ENCODE measurements around the gene IQCE. TPM values are rescaled to one million over a fixed set of nuclear protein-coding genes. Genes with fewer than 3 reads are reported as not detected.

Gene IQCE
- total RNA-seq, 1 donor from 2014 or later: 11.1 TPM

DNA sequence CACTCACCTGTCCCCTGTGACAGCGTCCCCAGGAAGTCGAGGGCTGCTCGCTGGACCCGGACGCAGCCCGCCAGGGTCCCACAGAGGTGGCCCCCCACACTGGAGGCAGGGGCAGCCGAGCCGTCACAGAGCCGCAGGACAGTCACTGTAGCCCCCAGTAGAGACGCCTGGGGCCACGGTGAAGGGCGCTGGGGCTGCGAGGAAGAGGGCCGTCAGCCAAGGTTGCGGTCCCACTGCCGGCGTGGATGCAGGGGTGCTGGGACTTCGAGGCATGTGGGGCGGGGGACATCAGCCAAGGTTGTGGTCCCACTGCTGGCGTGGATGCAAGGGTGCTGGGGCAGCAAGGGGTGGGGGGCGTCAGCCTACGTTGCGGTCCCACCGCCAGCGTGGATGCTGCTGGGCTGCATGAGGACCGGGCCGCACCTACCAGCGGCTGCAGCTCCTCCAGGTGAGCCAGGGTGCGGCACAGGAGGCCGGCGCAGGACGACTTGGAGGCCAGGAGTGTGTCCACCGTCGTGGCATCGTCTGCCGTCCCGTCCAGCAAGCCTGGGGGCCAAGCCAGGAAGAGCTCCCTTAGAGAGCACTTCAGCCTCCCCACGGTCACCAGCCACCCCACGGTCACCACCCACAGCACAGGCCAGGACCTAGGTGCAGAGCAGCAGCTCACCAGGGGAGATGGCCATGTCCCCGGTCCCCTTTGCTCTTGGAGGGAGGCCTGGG, 17.3 kb upstream of the IQCE start:
- Mint-ChIP-seq H3K27me3 (ENCODE audit: insufficient read depth) (no peaks in the 10 kb centered on the region), H3K4me3 (no peak overlapping the region), H3K27ac (no peak overlapping the region)

DNA sequence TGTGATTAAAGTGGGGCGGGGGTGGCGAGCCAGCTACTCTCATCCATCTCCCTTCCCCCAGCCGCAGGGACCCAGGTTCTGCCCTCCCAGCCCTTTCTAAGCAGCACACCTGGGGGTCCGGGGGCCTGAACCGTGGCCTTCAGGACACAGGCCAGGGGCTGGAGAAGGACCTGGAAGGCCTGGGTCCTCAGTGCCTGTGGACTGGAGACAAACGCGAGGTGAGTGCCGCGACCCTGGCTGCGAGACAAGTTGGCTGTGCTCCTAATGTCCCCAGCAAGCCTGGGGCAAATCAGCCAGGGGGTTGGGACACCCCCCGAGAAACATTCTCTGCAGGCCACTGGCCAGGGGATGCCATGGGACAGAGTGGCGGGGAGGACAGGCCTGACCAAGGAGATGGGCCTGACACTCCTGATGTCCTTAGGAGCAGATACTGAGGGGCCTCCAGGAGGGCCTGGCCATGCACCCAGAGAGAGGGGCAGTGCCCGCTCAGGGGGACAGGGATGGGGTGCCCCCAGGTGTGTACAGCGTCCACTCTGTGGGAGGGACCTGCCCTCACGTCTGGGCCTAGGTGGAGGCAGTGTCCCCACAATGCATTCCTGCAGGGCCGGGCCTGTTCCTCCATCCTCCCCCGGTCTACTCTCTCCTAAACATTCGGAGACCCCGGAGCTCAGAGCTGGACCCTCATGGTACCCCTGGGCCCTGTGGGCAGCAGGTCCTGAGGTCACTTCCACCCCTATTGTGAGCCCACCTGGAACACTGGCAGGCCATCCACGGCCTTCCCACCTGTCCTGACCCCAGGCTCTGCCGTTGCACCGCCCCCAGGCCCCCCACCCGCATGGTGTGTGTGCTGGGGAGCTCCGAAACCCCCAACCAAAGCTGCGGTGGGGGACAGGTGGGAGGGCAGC, 16.5 kb upstream of the IQCE start:
- no peaks in the 10 kb centered on the region for H3K27me3 Mint-ChIP-seq (ENCODE audit: insufficient read depth)
- no peak overlapping the region for H3K27ac Mint-ChIP-seq
- H3K4me1 Mint-ChIP-seq (ENCODE audit: low read depth): no peaks in the 10 kb centered on the region
- peaks cover 7% of the 10 kb centered on the region for H3K36me3 Mint-ChIP-seq (ENCODE audit: low read depth)
- H3K9me3 Mint-ChIP-seq: no peaks in the 10 kb centered on the region
- H3K4me3 Mint-ChIP-seq: no peak overlapping the region
- intact Hi-C loops (cut with micrococcal nuclease): loop anchor here (1.0 kb wide), 1 partner anchor 44 kb away; no protein-coding TSS in a partner anchor
- no peak for DNase-seq (ENCODE audit: low spot score)

More for the DNA sequence above, 17.3 kb upstream of the IQCE start:
- H3K9me3 Mint-ChIP-seq: no peaks in the 10 kb centered on the region
- intact Hi-C loops (cut with micrococcal nuclease): loop anchor here (1.0 kb wide), 1 partner anchor 43 kb away; no protein-coding TSS in a partner anchor
- H3K4me1 Mint-ChIP-seq (ENCODE audit: low read depth): no peaks in the 10 kb centered on the region
- H3K36me3 Mint-ChIP-seq (ENCODE audit: low read depth): peaks cover 3% of the 10 kb centered on the region
- no peak for DNase-seq (ENCODE audit: low spot score)

DNA sequence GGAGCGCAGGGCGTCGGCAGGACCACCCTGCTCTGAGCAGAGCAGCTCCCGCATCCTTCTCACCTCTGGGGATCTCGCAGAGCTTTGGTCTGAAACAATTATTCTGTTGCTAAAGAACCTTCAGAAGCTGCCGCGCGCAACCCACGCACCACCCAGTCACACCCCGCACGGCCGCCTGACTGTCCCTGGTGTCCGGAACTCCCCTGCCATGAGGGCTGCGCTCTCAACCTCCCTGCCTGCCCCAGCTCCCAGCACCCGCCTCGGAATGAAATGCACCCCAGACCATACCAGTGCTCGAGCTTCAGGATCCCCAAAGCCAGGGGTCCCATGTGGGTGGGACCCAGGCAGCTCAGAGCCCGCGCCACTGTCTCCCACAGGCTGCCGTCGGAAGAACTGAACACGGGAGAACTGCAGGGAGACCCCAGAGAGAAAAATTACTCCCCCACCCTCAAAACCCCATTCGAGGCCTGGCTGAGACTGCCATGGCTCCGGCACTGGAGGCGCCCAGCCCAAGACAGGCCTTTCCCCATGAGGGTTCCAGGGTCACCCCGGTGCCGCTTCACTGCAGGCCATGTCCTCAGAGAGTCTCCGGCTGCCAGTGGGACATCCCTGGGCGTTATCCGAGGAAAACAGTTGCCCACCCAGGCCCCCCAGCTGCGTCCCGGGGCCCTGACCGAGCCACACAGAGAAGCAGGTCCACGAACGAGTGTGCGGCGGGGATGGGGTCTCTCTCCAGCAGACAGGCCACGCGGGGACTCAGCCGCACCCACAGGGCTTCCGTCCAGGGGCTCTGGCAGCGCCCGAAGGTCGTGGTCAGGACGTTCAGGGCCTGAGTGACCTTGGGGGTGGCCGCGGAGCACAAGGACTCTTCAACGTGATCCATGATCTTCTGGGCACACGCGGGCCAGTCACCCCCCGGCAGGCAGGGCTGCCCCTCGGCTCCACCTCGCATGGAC, 15.6 kb upstream of the IQCE start:
- Mint-ChIP-seq H3K4me1 (ENCODE audit: low read depth) (no peaks in the 10 kb centered on the region), H3K36me3 (ENCODE audit: low read depth) (peaks cover 9% of the 10 kb centered on the region), H3K4me3 (no peak overlapping the region), H3K27ac (no peak overlapping the region), H3K9me3 (no peaks in the 10 kb centered on the region), H3K27me3 (ENCODE audit: insufficient read depth) (no peaks in the 10 kb centered on the region)
- no peak for DNase-seq (ENCODE audit: low spot score)
- intact Hi-C loops (cut with micrococcal nuclease): loop anchor here (1.0 kb wide), 1 partner anchor 45 kb away; no protein-coding TSS in a partner anchor

DNA sequence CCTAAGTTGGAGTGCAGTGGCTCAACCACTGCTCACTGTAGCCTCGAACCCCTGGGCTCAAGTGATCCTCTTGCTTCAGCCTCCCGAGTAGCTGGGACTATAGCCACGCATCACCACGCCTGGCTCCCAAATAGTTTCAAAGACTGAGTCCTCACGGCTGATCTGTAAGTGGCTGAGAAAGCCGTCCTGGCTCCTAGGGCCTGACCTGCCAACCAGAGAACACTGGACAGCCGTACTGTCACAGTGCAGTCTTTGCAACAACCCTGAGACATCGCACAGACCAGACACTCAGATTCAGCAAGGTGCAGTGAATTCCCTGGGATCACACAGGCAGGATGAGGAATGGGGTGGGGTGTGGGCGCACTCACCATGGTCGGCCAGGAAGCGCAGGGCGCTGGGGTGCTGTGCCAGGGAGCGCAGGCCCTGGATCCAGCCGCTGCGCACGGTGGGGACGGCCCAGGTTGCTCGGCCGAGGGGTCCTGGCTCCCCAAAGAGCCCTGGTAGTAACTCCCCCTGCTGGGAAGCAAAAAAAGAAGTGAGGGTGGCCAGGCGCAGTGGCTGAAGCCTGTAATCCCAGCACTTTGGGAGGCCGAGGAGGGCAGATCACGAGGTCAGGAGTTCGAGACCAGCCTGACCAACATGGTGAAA, 14.1 kb upstream of the IQCE start:
- Mint-ChIP-seq H3K4me3 (no peak overlapping the region), H3K9me3 (no peaks in the 10 kb centered on the region), H3K27ac (no peak overlapping the region), H3K27me3 (ENCODE audit: insufficient read depth) (no peaks in the 10 kb centered on the region), H3K4me1 (ENCODE audit: low read depth) (no peaks in the 10 kb centered on the region), H3K36me3 (ENCODE audit: low read depth) (peaks cover 13% of the 10 kb centered on the region)
- intact Hi-C loops (cut with micrococcal nuclease): no loop called here
- no peak for DNase-seq (ENCODE audit: low spot score)

DNA sequence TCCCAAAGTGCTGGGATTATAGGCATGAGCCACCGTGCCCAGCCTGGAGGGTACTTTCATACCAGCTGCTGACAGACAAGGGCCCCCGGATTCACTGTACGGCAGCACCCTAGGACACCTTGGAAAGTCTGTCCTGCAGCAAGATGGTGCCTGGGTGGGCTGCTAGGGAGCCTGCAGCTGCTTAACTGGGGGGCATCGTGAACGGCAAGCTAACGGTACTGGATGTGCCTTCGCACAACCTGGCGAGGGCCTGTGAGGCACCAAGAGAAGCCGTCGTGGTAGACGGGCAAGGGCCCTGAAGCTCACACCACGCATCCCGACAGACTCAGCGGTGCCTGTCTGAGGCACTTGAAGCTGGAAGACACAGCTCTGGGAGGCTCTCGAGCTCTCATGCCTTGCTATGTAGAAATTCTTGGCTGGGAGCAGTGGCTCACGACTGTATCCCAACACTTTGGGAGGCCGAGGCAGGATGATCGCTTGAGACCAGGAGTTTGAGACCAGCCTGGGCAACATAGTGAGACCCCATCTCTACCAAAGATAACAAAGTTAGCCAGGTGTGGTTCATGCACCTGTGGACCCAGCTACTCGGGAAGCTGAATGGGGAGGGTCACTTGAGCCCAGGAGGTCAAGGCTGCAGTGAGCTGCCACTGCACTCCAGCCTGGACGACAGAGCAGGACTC, 12.9 kb upstream of the IQCE start:
- Mint-ChIP-seq H3K27me3 (ENCODE audit: insufficient read depth) (no peaks in the 10 kb centered on the region), H3K27ac (no peak overlapping the region), H3K36me3 (ENCODE audit: low read depth) (peaks cover 18% of the 10 kb centered on the region), H3K4me1 (ENCODE audit: low read depth) (no peaks in the 10 kb centered on the region), H3K9me3 (no peaks in the 10 kb centered on the region), H3K4me3 (no peak overlapping the region)
- intact Hi-C loops (cut with micrococcal nuclease): no loop called here
- no peak for DNase-seq (ENCODE audit: low spot score)

DNA sequence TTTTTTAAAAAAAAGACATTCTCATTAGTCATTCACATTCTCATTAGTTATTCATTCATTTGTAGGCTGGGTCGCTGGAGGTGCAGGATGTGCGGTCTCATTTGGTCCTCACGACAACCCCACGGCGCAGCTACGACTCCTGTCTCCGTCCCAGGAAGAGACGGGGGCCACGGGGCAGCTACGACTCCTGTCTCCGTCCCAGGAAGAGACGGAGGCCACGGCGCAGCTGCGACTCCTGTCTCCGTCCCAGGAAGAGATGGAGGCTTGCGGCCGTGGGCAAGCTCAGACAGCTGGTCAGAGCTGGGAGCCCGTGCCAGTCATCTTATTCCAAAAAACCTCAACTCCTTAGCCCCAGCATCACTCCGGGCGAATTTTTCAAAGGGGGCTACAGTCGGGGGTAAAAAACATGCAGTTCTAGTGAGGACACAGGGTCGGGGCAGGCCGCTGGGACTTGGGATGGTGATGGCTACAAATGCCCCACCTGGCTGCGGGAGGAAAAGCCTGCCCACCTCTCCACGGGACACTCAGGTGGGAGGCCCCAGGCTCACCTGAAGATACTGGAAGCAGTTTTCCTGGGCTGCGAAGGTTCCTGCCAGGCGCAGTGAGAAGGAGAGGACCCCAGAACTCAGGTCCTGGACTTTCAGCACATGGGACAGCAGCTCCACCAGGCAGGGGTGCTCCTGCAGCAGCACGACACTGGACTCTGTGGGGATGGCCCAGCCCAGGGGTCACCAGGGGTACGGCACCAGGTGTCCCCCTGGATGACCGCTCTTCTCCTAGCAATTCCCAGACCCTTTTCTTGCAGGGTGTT, 11.8 kb upstream of the IQCE start:
- intact Hi-C loops (cut with micrococcal nuclease): no loop called here
- no peak overlapping the region for H3K27ac Mint-ChIP-seq
- no peak for DNase-seq (ENCODE audit: low spot score)
- H3K4me3 Mint-ChIP-seq: no peak overlapping the region
- H3K36me3 Mint-ChIP-seq (ENCODE audit: low read depth): peaks cover 21% of the 10 kb centered on the region
- H3K27me3 Mint-ChIP-seq (ENCODE audit: insufficient read depth): no peaks in the 10 kb centered on the region
- H3K4me1 Mint-ChIP-seq (ENCODE audit: low read depth): no peaks in the 10 kb centered on the region
- no peaks in the 10 kb centered on the region for H3K9me3 Mint-ChIP-seq

DNA sequence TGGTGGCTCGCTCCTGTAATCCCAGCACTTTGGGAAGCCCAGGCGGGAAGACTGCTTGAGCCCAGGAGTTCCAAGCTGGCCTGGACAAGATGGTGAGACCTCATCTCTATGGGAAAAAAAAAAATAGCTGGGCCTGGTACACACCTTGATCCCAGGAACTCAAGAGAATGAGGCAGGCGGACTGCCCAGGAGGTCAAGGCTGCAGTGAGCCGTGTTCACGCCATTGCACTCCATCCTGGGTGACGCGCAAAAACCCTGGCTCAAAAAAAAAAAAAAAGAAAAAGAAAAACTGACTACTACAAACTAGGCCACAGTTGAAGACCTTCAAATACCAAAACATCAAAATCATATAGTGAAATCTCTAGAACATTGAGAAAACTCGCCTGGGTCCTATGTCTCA, 7.4 kb upstream of the IQCE start:
- H3K27ac Mint-ChIP-seq: no peak overlapping the region
- intact Hi-C loops (cut with micrococcal nuclease): loop anchor here (10.0 kb wide), 2 partner anchors 293 to 977 kb away; partner anchors contain the start of genes GNA12 and PSMG3
- peaks cover 14% of the 10 kb centered on the region for H3K4me1 Mint-ChIP-seq (ENCODE audit: low read depth)
- H3K4me3 Mint-ChIP-seq: no peak overlapping the region
- DNase-seq (ENCODE audit: low spot score): no peak
- H3K36me3 Mint-ChIP-seq (ENCODE audit: low read depth): peaks cover 30% of the 10 kb centered on the region
- no peaks in the 10 kb centered on the region for H3K9me3 Mint-ChIP-seq
- H3K27me3 Mint-ChIP-seq (ENCODE audit: insufficient read depth): no peaks in the 10 kb centered on the region

DNA sequence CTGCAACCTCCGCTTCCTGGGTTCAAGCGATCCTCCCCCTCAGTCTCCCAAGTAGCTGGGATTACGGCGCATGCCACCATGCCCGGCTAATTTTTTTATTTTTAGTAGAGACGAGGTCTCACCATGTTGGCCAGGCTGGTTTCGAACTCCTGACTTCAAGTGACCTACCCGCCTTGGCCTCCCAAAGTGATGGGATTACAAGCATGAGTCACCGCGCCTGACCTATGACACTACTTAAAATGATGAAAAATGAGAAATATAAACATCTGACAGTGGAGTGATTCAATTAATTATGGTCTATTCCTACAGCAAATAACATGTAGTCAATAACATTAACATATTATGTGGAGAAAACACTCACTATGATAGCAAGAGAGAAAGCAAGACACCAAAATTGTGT, 5.7 kb upstream of the IQCE start:
- peak overlapping the region; percentile 24 for H3K27ac Mint-ChIP-seq
- H3K9me3 Mint-ChIP-seq: no peaks in the 10 kb centered on the region
- intact Hi-C loops (cut with micrococcal nuclease): loop anchor here (10.0 kb wide), 2 partner anchors 292 to 978 kb away; partner anchors contain the start of genes GNA12 and PSMG3
- peaks cover 25% of the 10 kb centered on the region for H3K36me3 Mint-ChIP-seq (ENCODE audit: low read depth)
- peak overlapping the region; percentile 69 for H3K4me3 Mint-ChIP-seq
- no peak for DNase-seq (ENCODE audit: low spot score)
- no peaks in the 10 kb centered on the region for H3K27me3 Mint-ChIP-seq (ENCODE audit: insufficient read depth)
- H3K4me1 Mint-ChIP-seq (ENCODE audit: low read depth): peaks cover 19% of the 10 kb centered on the region

DNA sequence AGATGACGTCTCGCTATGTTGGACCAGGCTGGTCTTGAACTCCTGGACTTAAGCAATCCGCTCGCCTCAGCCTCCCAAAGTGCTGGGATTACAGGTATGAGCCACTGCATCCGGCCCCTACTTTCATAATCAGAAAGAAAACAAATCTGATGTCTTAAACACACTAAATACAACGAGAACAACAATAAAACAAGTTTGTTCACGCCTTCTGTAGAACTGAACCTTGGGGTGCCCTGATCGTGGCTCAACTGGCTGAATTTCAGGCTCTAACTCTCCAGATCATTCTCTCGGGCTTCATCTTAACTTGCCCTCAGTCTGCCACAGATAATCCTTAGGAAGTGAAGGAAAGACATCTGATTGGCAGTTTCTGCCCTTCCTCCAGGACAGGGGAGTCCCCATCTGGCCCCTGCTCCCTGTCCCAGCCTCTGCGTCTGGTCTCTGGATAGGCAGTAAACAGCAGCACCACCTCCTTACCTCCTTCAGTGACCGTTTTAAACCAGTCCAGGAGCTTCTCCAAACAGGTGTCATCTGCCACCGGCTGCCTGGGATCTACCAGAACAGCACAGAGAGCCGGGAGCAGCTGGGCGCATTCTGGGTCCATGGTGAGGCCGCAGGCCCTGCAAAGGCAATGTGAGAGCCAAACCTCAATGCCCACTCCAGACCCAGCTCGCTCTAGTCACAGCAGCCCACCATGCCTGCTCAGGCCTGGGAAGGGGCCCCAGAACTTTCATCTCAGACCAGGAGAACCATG, 4.8 kb upstream of the IQCE start:
- Mint-ChIP-seq H3K27ac (peak overlapping the region; percentile 86), H3K4me3 (peak overlapping the region; percentile 91), H3K9me3 (no peaks in the 10 kb centered on the region), H3K27me3 (ENCODE audit: insufficient read depth) (no peaks in the 10 kb centered on the region), H3K36me3 (ENCODE audit: low read depth) (peaks cover 24% of the 10 kb centered on the region), H3K4me1 (ENCODE audit: low read depth) (peaks cover 19% of the 10 kb centered on the region)
- DNase-seq (ENCODE audit: low spot score): no peak
- intact Hi-C loops (cut with micrococcal nuclease): loop anchor here (2.0 to 10.0 kb wide), 3 partner anchors 77 to 979 kb away; partner anchors contain the start of genes GNA12, GRIFIN and PSMG3

DNA sequence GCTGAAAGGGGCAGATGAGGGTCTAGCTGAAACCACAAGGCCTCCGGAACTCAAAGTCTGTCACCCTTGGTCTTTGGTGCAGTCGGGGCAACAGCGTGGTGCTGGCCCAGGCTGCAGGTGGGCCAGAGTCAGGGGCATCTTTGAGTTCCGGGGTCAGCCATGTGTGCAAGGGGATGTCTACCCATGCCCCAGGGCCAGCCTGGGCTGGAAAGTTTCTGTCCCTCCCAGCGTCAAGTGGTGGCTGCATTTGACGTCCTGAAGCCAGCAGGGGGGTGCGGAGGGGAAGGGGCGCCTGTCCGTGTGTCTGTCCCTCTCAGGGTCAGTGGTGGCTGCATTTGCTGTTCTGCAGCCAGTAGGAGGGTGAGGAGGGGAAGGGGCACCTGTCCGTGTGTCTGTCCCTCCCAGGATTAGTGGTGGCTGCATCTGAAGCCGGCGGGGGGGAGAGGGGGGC, 4.1 kb upstream of the IQCE start:
- DNase-seq (ENCODE audit: low spot score): no peak
- intact Hi-C loops (cut with micrococcal nuclease): loop anchor here (1.0 to 10.0 kb wide), 11 partner anchors 24 to 980 kb away; partner anchors contain the start of genes CHST12, EIF3B, GNA12 and GRIFIN
- Mint-ChIP-seq H3K27ac (peak overlapping the region; percentile 86), H3K4me3 (peak overlapping the region; percentile 91), H3K36me3 (ENCODE audit: low read depth) (peaks cover 21% of the 10 kb centered on the region), H3K9me3 (no peaks in the 10 kb centered on the region), H3K27me3 (ENCODE audit: insufficient read depth) (no peaks in the 10 kb centered on the region), H3K4me1 (ENCODE audit: low read depth) (peaks cover 19% of the 10 kb centered on the region)
